HEK293T (cell line): Measurements from ENCODE around the gene TNKS2.

Source experiments
- BHLHE40 ChIP-seq: fragments of 450-650 bp; IDR thresholded peaks from 2 replicates; pipeline ENCODE4 v1.6.1; 2016; ENCODE audit warnings: mild to moderate bottlenecking, moderate library complexity, borderline replicate concordance
- CTBP1 ChIP-seq: fragments of 450-650 bp; IDR thresholded peaks from 2 replicates; pipeline ENCODE4 v1.6.1; 2016; ENCODE audit warnings: borderline replicate concordance
- ELF4 ChIP-seq: fragments of 450-650 bp; IDR thresholded peaks from 2 replicates; pipeline ENCODE4 v1.6.1; 2017; ENCODE audit warnings: antibody characterized with exemption
- FOXA1 ChIP-seq: fragments of 450-650 bp; IDR thresholded peaks from 2 replicates; pipeline ENCODE4 v1.6.1; 2016; ENCODE audit warnings: mild to moderate bottlenecking
- FOXK2 ChIP-seq: fragments of 450-650 bp; IDR thresholded peaks from 2 replicates; pipeline ENCODE4 v1.6.1; 2016; ENCODE audit warnings: mild to moderate bottlenecking
- FOXM1 ChIP-seq: fragments of 450-650 bp; IDR thresholded peaks from 2 replicates; pipeline ENCODE4 v1.6.1; 2017; ENCODE audit warnings: mild to moderate bottlenecking, borderline replicate concordance
- HDGF ChIP-seq: fragments of 450-650 bp; IDR thresholded peaks from 2 replicates; pipeline ENCODE4 v1.6.1; 2017; ENCODE audit warnings: antibody characterized with exemption, borderline replicate concordance
- NFRKB ChIP-seq: fragments of 450-650 bp; IDR thresholded peaks from 2 replicates; pipeline ENCODE4 v1.6.1; 2016; ENCODE audit warnings: mild to moderate bottlenecking, moderate library complexity
- PKNOX1 ChIP-seq: fragments of 450-650 bp; IDR thresholded peaks from 2 replicates; pipeline ENCODE4 v1.6.1; 2016
- SUZ12 ChIP-seq: fragments of 450-650 bp; IDR thresholded peaks from 2 replicates; pipeline ENCODE4 v1.6.1; 2016; ENCODE audit warnings: mild to moderate bottlenecking

GRCh38 chr10:91759581-91759986 is 38.6 kb upstream of the TNKS2 start:
- TF ChIP-seq BHLHE40 (no peak), SUZ12 (no peak), FOXA1 (no peak), HDGF (no peak), FOXK2 (no peak), FOXM1 (no peak), PKNOX1 (no peak), CTBP1 (no peak), NFRKB (no peak), ELF4 (no peak)
